Gastrocnemius medialis (tissue), 4 donors: ENCODE data around the gene TRDN. TPM values are rescaled to one million over a fixed set of nuclear protein-coding genes. Genes with fewer than 3 reads are reported as not detected.

ENCODE experiments used
- ATAC-seq, 2 donors: fragments of 150-250 bp; one replicate each; pipeline ENCODE4 v1.9.1; 2016
- DNase-seq, 2 donors: peaks; one replicate each; pipeline ENCODE4 v3.0.0-alpha.2; 2019
- H3K27ac ChIP-seq, 4 donors: fragments of 200-600 bp; sonication (generic); 1 replicate in 1 of 4; 2 replicates in 3 of 4; pipeline ENCODE4 v1.5.1; 2016 to 2018; ENCODE audit warnings: mild to moderate bottlenecking in 2 of 4, moderate library complexity in 1 of 4
- H3K27me3 ChIP-seq, 3 donors: fragments of 200-600 bp; sonication (generic) in 2 of 3; 1 replicate in 1 of 3; 2 replicates in 2 of 3; pipeline versions ENCODE4 v1.5.1 to v1.6.0; 2016 to 2019; ENCODE audit warnings: mild to moderate bottlenecking in 1 of 3, moderate library complexity in 1 of 3
- H3K36me3 ChIP-seq, 2 donors: fragments of 200-600 bp; sonication (generic) in 1 of 2; one replicate each; pipeline ENCODE4 v1.5.1; 2017 to 2018
- H3K4me1 ChIP-seq, 2 donors: fragments of 200-600 bp; sonication (generic) in 1 of 2; one replicate each; pipeline ENCODE4 v1.5.1; 2016 to 2017; ENCODE audit warnings: mild to moderate bottlenecking in 2 of 2
- H3K4me3 ChIP-seq, 4 donors: fragments of 200-600 bp; sonication (generic) in 3 of 4; 1 replicate in 1 of 4; 2 replicates in 3 of 4; pipeline ENCODE4 v1.5.1; 2016 to 2019; ENCODE audit warnings: mild to moderate bottlenecking in 2 of 4
- H3K9me3 ChIP-seq, 3 donors: fragments of 200-600 bp; sonication (generic) in 2 of 3; 1 replicate in 1 of 3; 2 replicates in 2 of 3; pipeline ENCODE4 v1.5.1; 2016 to 2019
- CTCF ChIP-seq, 5 experiments: fragments of 450-650 bp in 3 of 5; fragments of 200-600 bp in 2 of 5; sonication (generic) in 2 of 5; IDR thresholded peaks in 4 of 5; conservative IDR thresholded peaks in 1 of 5; 1 replicate in 4 of 5; 2 replicates in 1 of 5; pipeline ENCODE4 v1.5.1; 2016 to 2019; ENCODE audit warnings: antibody characterized with exemption in 5 of 5, mild to moderate bottlenecking in 3 of 5, moderate library complexity in 3 of 5
- POLR2A ChIP-seq, 2 donors: fragments of 450-650 bp; IDR thresholded peaks; one replicate each; pipeline ENCODE4 v1.6.1; 2017; ENCODE audit warnings: antibody characterized with exemption in 2 of 2, mild to moderate bottlenecking in 2 of 2, moderate library complexity in 2 of 2
- in situ Hi-C, 4 donors: fragments of 200-750 bp; cut with MboI; loops; one replicate each; pipeline versions ENCODE4 v1.15.0 to v1.8.0; 2017; ENCODE audit warnings: low sequenced_read_pairs in 4 of 4
- intact Hi-C: fragments of 100-400 bp; cut with DNase I; formaldehyde crosslinking; loops from one replicate; pipeline ENCODE4 v1.15.1; 2023; ENCODE audit warnings: low total_unique reads
- total RNA-seq, 4 donors: library from RNA; depleted of rRNA; stranded (reverse); fragments of >200 nt; gene quantifications; one replicate each; pipeline versions ENCODE4 v1.1.0 to v1.2.3, GENCODE V29; 2016

TRDN gene
- total RNA-seq, 4 donors from 2014 or later = 190 to 628 (median 296) TPM

GRCh38 chr6:123526128-123526527, 110.6 kb downstream of the TRDN start:
- intact Hi-C loops (no loop called here), in situ Hi-C loops (no loop called here)
- no peak for ATAC-seq
- no peak overlapping the region for H3K4me3 ChIP-seq
- no peaks in the 10 kb centered on the region for H3K27me3 ChIP-seq
- H3K9me3 ChIP-seq = no peaks in the 10 kb centered on the region
- H3K27ac ChIP-seq = peak overlapping the region; percentile 16 to 89 (median 83)
- no peaks in the 10 kb centered on the region for H3K36me3 ChIP-seq
- H3K4me1 ChIP-seq = peaks cover 28 to 49% of the 10 kb centered on the region in 2 donors
- DNase-seq = no peak
- no peak for TF ChIP-seq CTCF (IDR thresholded peaks at IDR 0.05 in 4 of 5, conservative IDR thresholded peaks at IDR 0.05 in 1 of 5)
- TF ChIP-seq POLR2A (IDR thresholded peaks at IDR 0.05) = no peak

- ATAC-seq = no peak
- peak overlapping the region in 3 of 4 donors; percentile 81 to 89 (median 85) for H3K27ac ChIP-seq
Observed at GRCh38 chr6:123524781-123525180, 112.0 kb downstream of the TRDN start.

GRCh38 chr6:123520217-123520616, 116.5 kb downstream of the TRDN start:
- Histone ChIP-seq H3K4me1 (peaks cover 45 to 64% of the 10 kb centered on the region in 2 donors), H3K27ac (peak overlapping the region; percentile 68 to 89 (median 83)), H3K36me3 (no peaks in the 10 kb centered on the region), H3K9me3 (no peaks in the 10 kb centered on the region), H3K27me3 (no peaks in the 10 kb centered on the region), H3K4me3 (peak overlapping the region in 2 of 4 donors; percentile 23 to 28)
- no peak for DNase-seq
- no peak for TF ChIP-seq CTCF (IDR thresholded peaks at IDR 0.05 in 4 of 5, conservative IDR thresholded peaks at IDR 0.05 in 1 of 5)
- intact Hi-C loops (no loop called here), in situ Hi-C loops (no loop called here)
- ATAC-seq = peak; percentile 17 to 39

More at GRCh38 chr6:123524781-123525180, 112.0 kb downstream of the TRDN start:
- Histone ChIP-seq H3K36me3 (no peaks in the 10 kb centered on the region), H3K9me3 (no peaks in the 10 kb centered on the region), H3K4me1 (peaks cover 31 to 46% of the 10 kb centered on the region in 2 donors), H3K27me3 (no peaks in the 10 kb centered on the region), H3K4me3 (no peak overlapping the region)
- intact Hi-C loops = no loop called here
- in situ Hi-C loops = no loop called here
- TF ChIP-seq CTCF (IDR thresholded peaks at IDR 0.05 in 4 of 5, conservative IDR thresholded peaks at IDR 0.05 in 1 of 5) (no peak), POLR2A (IDR thresholded peaks at IDR 0.05) (no peak)
- DNase-seq = no peak

- H3K4me1 ChIP-seq = peaks cover 43 to 73% of the 10 kb centered on the region in 2 donors
- H3K27me3 ChIP-seq = no peaks in the 10 kb centered on the region
- H3K27ac ChIP-seq = peak overlapping the region; percentile 68 to 89 (median 83)
- no peaks in the 10 kb centered on the region for H3K36me3 ChIP-seq
- in situ Hi-C loops = no loop called here
- TF ChIP-seq POLR2A (IDR thresholded peaks at IDR 0.05) (no peak), CTCF (IDR thresholded peaks at IDR 0.05 in 4 of 5, conservative IDR thresholded peaks at IDR 0.05 in 1 of 5) (no peak)
- intact Hi-C loops = loop anchor here (2.0 to 5.0 kb wide), 3 partner anchors 98 to 118 kb away; partner anchors contain the start of gene TRDN
- H3K4me3 ChIP-seq = peak overlapping the region in 2 of 4 donors; percentile 8 to 28
- no peaks in the 10 kb centered on the region for H3K9me3 ChIP-seq
- DNase-seq = peak; percentile 80 to 93
- ATAC-seq = peak; percentile 85 to 88
Observed at GRCh38 chr6:123519189-123519505, 117.6 kb downstream of the TRDN start.
